ENCODE measurements around the gene NT5C1A.

Gene NT5C1A

GRCh38 chr1:39694026-39694425 lies 22.1 kb upstream of the NT5C1A start:
- no peaks in the 10 kb centered on the region for H3K36me3 ChIP-seq (ENCODE audit: insufficient read depth, low read length)
- no peaks in the 10 kb centered on the region for H4K20me1 ChIP-seq (ENCODE audit: insufficient read depth, low read length)
- TF ChIP-seq CTCF (IDR thresholded peaks at IDR 0.05; ENCODE audit: low read length) (no peak), EZH2 (IDR thresholded peaks at IDR 0.05; ENCODE audit: borderline replicate concordance, low read length) (no peak)
- H3K9ac ChIP-seq (ENCODE audit: low read length): no peak overlapping the region
- H3K4me1 ChIP-seq (ENCODE audit: insufficient read depth, low read length, severe bottlenecking): peaks cover 5% of the 10 kb centered on the region
- H3K4me3 ChIP-seq (ENCODE audit: low read depth, low read length, poor library complexity, severe bottlenecking): no peak overlapping the region
- no peaks in the 10 kb centered on the region for H3K79me2 ChIP-seq (ENCODE audit: insufficient read depth, low read length)
- no peak overlapping the region for H3K27ac ChIP-seq (ENCODE audit: low read depth, low read length, poor library complexity, severe bottlenecking)
- no peak overlapping the region for H2AFZ ChIP-seq (ENCODE audit: low read length)
- no peak overlapping the region for H3K4me2 ChIP-seq (ENCODE audit: low read length)
- H3F3A ChIP-seq (ENCODE audit: insufficient read depth, low read length): no peaks in the 10 kb centered on the region
- no peaks in the 10 kb centered on the region for H3K27me3 ChIP-seq (ENCODE audit: insufficient read depth, low read length)
- H3K9me3 ChIP-seq (ENCODE audit: low read length): no peaks in the 10 kb centered on the region
- H3K9me2 ChIP-seq (ENCODE audit: low read depth, low read length): no peaks in the 10 kb centered on the region

- H3K36me3 ChIP-seq (ENCODE audit: insufficient read depth, low read length): no peaks in the 10 kb centered on the region
These were observed 20.5 kb upstream of the NT5C1A start for GRCh38 chr1:39692152-39693074.

GRCh38 chr1:39691383-39692151 lies 19.7 kb upstream of the NT5C1A start, which contains the start of gene HPCAL4:
HPCAL4 (minus strand) TSS chr1:39691433; CDS start chr1:39684603, 6,830 bp downstream.
- H3K9me3 ChIP-seq (ENCODE audit: low read length): no peaks in the 10 kb centered on the region
- peak within 1 kb of the TSS; percentile 53 for H3K4me3 ChIP-seq (ENCODE audit: low read depth, low read length, poor library complexity, severe bottlenecking)
- peak within 1 kb of the TSS; percentile 69 for H3K4me2 ChIP-seq (ENCODE audit: low read length)
- H3K4me1 ChIP-seq (ENCODE audit: insufficient read depth, low read length, severe bottlenecking): peaks cover 5% of the 10 kb centered on the region
- no peaks in the 10 kb centered on the region for H3K79me2 ChIP-seq (ENCODE audit: insufficient read depth, low read length)
- no peaks in the 10 kb centered on the region for H3F3A ChIP-seq (ENCODE audit: insufficient read depth, low read length)
- no peaks in the 10 kb centered on the region for H3K27me3 ChIP-seq (ENCODE audit: insufficient read depth, low read length)
- H3K9ac ChIP-seq (ENCODE audit: low read length): no peak within 1 kb of the TSS
- H3K9me2 ChIP-seq (ENCODE audit: low read depth, low read length): no peaks in the 10 kb centered on the region
- no peak for TF ChIP-seq EZH2 (IDR thresholded peaks at IDR 0.05; ENCODE audit: borderline replicate concordance, low read length)
- no peak for TF ChIP-seq CTCF (IDR thresholded peaks at IDR 0.05; ENCODE audit: low read length)
- H3K36me3 ChIP-seq (ENCODE audit: insufficient read depth, low read length): no peaks in the 10 kb centered on the region
- no peak within 1 kb of the TSS for H3K27ac ChIP-seq (ENCODE audit: low read depth, low read length, poor library complexity, severe bottlenecking)
- H4K20me1 ChIP-seq (ENCODE audit: insufficient read depth, low read length): no peaks in the 10 kb centered on the region
- H2AFZ ChIP-seq (ENCODE audit: low read length): no peak within 1 kb of the TSS

More at GRCh38 chr1:39692152-39693074, 20.5 kb upstream of the NT5C1A start:
- peaks cover 5% of the 10 kb centered on the region for H3K4me1 ChIP-seq (ENCODE audit: insufficient read depth, low read length, severe bottlenecking)
- TF ChIP-seq CTCF (IDR thresholded peaks at IDR 0.05; ENCODE audit: low read length) (no peak), EZH2 (IDR thresholded peaks at IDR 0.05; ENCODE audit: borderline replicate concordance, low read length) (no peak)
- H3K4me2 ChIP-seq (ENCODE audit: low read length): no peak overlapping the region
- no peaks in the 10 kb centered on the region for H3K79me2 ChIP-seq (ENCODE audit: insufficient read depth, low read length)
- no peak overlapping the region for H3K9ac ChIP-seq (ENCODE audit: low read length)
- no peaks in the 10 kb centered on the region for H3K9me2 ChIP-seq (ENCODE audit: low read depth, low read length)
- no peaks in the 10 kb centered on the region for H3F3A ChIP-seq (ENCODE audit: insufficient read depth, low read length)
- H3K4me3 ChIP-seq (ENCODE audit: low read depth, low read length, poor library complexity, severe bottlenecking): no peak overlapping the region
- no peaks in the 10 kb centered on the region for H3K27me3 ChIP-seq (ENCODE audit: insufficient read depth, low read length)
- H3K9me3 ChIP-seq (ENCODE audit: low read length): no peaks in the 10 kb centered on the region
- H2AFZ ChIP-seq (ENCODE audit: low read length): no peak overlapping the region
- no peaks in the 10 kb centered on the region for H4K20me1 ChIP-seq (ENCODE audit: insufficient read depth, low read length)
- no peak overlapping the region for H3K27ac ChIP-seq (ENCODE audit: low read depth, low read length, poor library complexity, severe bottlenecking)
